ENCODE measurements around the gene ITGAL. TPM values are rescaled to one million over a fixed set of nuclear protein-coding genes. Genes with fewer than 3 reads are reported as not detected.

Gene ITGAL
- total and polyA plus RNA-seq, 2 of the 13 experiments (the other 11 are each of a cell fraction or from before 2014, with no cell fraction given): 0.86 to 1.2 TPM

DNA sequence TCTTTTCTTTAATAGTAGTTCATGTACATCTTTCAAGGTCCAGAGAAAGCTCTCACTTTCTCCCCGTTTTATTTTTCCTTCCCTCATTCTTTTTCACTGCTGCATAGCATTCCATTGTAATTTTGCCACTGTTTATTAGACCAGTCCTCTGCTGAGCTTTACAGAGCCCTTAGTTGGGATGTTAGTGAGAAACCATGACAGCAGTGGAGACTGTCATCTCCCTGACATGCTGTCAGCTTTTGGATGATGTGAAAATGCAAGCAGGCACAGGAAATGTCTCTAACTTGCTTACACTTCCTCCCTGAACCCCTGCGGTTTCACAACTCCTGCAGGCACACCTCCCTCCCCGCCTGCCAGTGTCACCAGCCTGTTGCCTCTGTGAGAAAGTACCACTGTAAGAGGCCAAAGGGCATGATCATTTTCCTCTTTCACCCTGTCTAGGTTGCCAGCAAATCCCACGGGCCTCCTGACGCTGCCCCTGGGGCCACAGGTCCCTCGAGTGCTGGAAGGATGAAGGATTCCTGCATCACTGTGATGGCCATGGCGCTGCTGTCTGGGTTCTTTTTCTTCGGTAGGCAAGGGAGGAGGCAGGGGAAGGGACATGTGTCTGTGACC lies at the start of gene ITGAL (continued):
- TF ChIP-seq, protein P1, sequence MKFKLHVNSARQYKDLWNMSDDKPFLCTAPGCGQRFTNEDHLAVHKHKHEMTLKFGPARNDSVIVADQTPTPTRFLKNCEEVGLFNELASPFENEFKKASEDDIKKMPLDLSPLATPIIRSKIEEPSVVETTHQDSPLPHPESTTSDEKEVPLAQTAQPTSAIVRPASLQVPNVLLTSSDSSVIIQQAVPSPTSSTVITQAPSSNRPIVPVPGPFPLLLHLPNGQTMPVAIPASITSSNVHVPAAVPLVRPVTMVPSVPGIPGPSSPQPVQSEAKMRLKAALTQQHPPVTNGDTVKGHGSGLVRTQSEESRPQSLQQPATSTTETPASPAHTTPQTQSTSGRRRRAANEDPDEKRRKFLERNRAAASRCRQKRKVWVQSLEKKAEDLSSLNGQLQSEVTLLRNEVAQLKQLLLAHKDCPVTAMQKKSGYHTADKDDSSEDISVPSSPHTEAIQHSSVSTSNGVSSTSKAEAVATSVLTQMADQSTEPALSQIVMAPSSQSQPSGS (CRISPR knock-in tag; IDR thresholded peaks at IDR 0.05): no peak
- TF ChIP-seq ARNT2 (CRISPR knock-in tag; IDR thresholded peaks at IDR 0.05; ENCODE audit: low read depth) (no peak), MBD4 (IDR thresholded peaks at IDR 0.05; ENCODE audit: borderline replicate concordance, low read length) (no peak), NR2C2 (CRISPR knock-in tag; IDR thresholded peaks at IDR 0.05; ENCODE audit: borderline replicate concordance) (no peak), CBFB (CRISPR knock-in tag; IDR thresholded peaks at IDR 0.05) (no peak), ZBTB42 (CRISPR knock-in tag; IDR thresholded peaks at IDR 0.05) (no peak), MXI1 (IDR thresholded peaks at IDR 0.05; ENCODE audit: borderline replicate concordance, low read depth, low read length) (no peak), CHCHD3 (CRISPR knock-in tag; IDR thresholded peaks at IDR 0.05) (no peak), ZSCAN20 (CRISPR knock-in tag; IDR thresholded peaks at IDR 0.05; ENCODE audit: borderline replicate concordance) (no peak), ZNF234 (CRISPR knock-in tag; conservative IDR thresholded peaks at IDR 0.05) (no peak), NFE2 (CRISPR knock-in tag; IDR thresholded peaks at IDR 0.05) (no peak), ZNF556 (CRISPR knock-in tag; IDR thresholded peaks at IDR 0.05; ENCODE audit: borderline replicate concordance) (no peak), SIN3A (IDR thresholded peaks at IDR 0.05; ENCODE audit: borderline replicate concordance, low read depth, low read length) (no peak), ZNF484 (CRISPR knock-in tag; IDR thresholded peaks at IDR 0.05; ENCODE audit: borderline replicate concordance, low read depth) (no peak), ZFX (CRISPR knock-in tag; IDR thresholded peaks at IDR 0.05; ENCODE audit: low read depth) (peak; percentile 13; the same call in 1 of the 2 replicates), ZNF564 (CRISPR knock-in tag; IDR thresholded peaks at IDR 0.05) (0 out of 2 replicates have a peak, but pooled peaks have one; percentile 61), ZKSCAN8 (CRISPR knock-in tag; IDR thresholded peaks at IDR 0.05; ENCODE audit: borderline replicate concordance) (no peak)
- TF ChIP-seq, protein P2, sequence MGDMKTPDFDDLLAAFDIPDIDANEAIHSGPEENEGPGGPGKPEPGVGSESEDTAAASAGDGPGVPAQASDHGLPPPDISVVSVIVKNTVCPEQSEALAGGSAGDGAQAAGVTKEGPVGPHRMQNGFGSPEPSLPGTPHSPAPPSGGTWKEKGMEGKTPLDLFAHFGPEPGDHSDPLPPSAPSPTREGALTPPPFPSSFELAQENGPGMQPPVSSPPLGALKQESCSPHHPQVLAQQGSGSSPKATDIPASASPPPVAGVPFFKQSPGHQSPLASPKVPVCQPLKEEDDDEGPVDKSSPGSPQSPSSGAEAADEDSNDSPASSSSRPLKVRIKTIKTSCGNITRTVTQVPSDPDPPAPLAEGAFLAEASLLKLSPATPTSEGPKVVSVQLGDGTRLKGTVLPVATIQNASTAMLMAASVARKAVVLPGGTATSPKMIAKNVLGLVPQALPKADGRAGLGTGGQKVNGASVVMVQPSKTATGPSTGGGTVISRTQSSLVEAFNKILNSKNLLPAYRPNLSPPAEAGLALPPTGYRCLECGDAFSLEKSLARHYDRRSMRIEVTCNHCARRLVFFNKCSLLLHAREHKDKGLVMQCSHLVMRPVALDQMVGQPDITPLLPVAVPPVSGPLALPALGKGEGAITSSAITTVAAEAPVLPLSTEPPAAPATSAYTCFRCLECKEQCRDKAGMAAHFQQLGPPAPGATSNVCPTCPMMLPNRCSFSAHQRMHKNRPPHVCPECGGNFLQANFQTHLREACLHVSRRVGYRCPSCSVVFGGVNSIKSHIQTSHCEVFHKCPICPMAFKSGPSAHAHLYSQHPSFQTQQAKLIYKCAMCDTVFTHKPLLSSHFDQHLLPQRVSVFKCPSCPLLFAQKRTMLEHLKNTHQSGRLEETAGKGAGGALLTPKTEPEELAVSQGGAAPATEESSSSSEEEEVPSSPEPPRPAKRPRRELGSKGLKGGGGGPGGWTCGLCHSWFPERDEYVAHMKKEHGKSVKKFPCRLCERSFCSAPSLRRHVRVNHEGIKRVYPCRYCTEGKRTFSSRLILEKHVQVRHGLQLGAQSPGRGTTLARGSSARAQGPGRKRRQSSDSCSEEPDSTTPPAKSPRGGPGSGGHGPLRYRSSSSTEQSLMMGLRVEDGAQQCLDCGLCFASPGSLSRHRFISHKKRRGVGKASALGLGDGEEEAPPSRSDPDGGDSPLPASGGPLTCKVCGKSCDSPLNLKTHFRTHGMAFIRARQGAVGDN (CRISPR knock-in tag; IDR thresholded peaks at IDR 0.05): peak; percentile 49
- TF ChIP-seq, protein P3, sequence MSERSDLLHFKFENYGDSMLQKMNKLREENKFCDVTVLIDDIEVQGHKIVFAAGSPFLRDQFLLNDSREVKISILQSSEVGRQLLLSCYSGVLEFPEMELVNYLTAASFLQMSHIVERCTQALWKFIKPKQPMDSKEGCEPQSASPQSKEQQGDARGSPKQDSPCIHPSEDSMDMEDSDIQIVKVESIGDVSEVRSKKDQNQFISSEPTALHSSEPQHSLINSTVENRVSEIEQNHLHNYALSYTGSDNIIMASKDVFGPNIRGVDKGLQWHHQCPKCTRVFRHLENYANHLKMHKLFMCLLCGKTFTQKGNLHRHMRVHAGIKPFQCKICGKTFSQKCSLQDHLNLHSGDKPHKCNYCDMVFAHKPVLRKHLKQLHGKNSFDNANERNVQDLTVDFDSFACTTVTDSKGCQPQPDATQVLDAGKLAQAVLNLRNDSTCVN (CRISPR knock-in tag; IDR thresholded peaks at IDR 0.05; ENCODE audit: borderline replicate concordance): no peak
- TF ChIP-seq, protein P4, sequence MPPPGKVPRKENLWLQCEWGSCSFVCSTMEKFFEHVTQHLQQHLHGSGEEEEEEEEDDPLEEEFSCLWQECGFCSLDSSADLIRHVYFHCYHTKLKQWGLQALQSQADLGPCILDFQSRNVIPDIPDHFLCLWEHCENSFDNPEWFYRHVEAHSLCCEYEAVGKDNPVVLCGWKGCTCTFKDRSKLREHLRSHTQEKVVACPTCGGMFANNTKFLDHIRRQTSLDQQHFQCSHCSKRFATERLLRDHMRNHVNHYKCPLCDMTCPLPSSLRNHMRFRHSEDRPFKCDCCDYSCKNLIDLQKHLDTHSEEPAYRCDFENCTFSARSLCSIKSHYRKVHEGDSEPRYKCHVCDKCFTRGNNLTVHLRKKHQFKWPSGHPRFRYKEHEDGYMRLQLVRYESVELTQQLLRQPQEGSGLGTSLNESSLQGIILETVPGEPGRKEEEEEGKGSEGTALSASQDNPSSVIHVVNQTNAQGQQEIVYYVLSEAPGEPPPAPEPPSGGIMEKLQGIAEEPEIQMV (CRISPR knock-in tag; IDR thresholded peaks at IDR 0.05; ENCODE audit: low read depth): no peak
